OCI-LY3 (cell line): ENCODE results near the gene FRRS1L.

Experiments used
- CTCF ChIP-seq: fragments of 200-600, 300-600 bp; sonication (generic); IDR thresholded peaks from 2 replicates; pipeline ENCODE4 v1.5.1; 2014; ENCODE audit warnings: antibody characterized with exemption, low read length, low read depth
- EZH2phosphoT487 ChIP-seq: fragments of 200-600 bp; shearing (Covaris generic); IDR thresholded peaks from 2 replicates; pipeline ENCODE4 v1.6.1; 2018; ENCODE audit warnings: antibody characterized with exemption, mixed run types, low read depth

- TF ChIP-seq CTCF = no peak
- TF ChIP-seq EZH2phosphoT487 = no peak
These were observed 48.1 kb downstream of the FRRS1L start for GRCh38 chr9:109118808-109119438.
